WERI-Rb-1 (cell line): Measurements from ENCODE around the gene LAYN.

ENCODE experiments used
- DNase-seq: peaks from one replicate; pipeline ENCODE4 v3.0.0-alpha.2; 2020
- H3K27ac ChIP-seq: fragments of 250-450 bp; sonication (Bioruptor Pico); 2 replicates; pipeline ENCODE4 v1.5.1; 2020; ENCODE audit warnings: mild to moderate bottlenecking, moderate library complexity
- H3K27me3 ChIP-seq: fragments of 250-450 bp; sonication (Bioruptor Pico); 2 replicates; pipeline ENCODE4 v1.5.1; 2021; ENCODE audit warnings: mild to moderate bottlenecking, low read depth, moderate library complexity; ENCODE audit not compliant: insufficient read depth, severe bottlenecking
- H3K36me3 ChIP-seq: fragments of 250-450 bp; sonication (Bioruptor Pico); 2 replicates; pipeline ENCODE4 v1.5.1; 2020; ENCODE audit warnings: mild to moderate bottlenecking, moderate library complexity
- H3K4me3 ChIP-seq: 2 replicates; pipeline ENCODE4 v1.5.1; 2011; ENCODE audit warnings: low read depth, mild to moderate bottlenecking, control low read depth, low read length
- H3K9me3 ChIP-seq: fragments of 250-450 bp; sonication (Bioruptor Pico); 2 replicates; pipeline ENCODE4 v1.5.1; 2021; ENCODE audit warnings: mild to moderate bottlenecking, moderate library complexity; ENCODE audit not compliant: severe bottlenecking
- CTCF ChIP-seq: IDR thresholded peaks from 2 replicates; pipeline ENCODE4 v1.5.1; 2011; ENCODE audit warnings: low read depth, mild to moderate bottlenecking, control low read depth, inconsistent platforms, low read length

LAYN gene

GRCh38 chr11:111589886-111590499 is 49.5 kb downstream of the LAYN start:
- no peak overlapping the region for H3K4me3 ChIP-seq
- no peaks in the 10 kb centered on the region for H3K36me3 ChIP-seq
- no peak for TF ChIP-seq CTCF
- peaks cover 3% of the 10 kb centered on the region for H3K9me3 ChIP-seq
- no peak for DNase-seq
- H3K27me3 ChIP-seq = no peaks in the 10 kb centered on the region
- no peak overlapping the region for H3K27ac ChIP-seq

GRCh38 chr11:111591187-111591960 is 50.9 kb downstream of the LAYN start:
- Histone ChIP-seq H3K9me3 (peaks cover 3% of the 10 kb centered on the region), H3K36me3 (no peaks in the 10 kb centered on the region), H3K27me3 (no peaks in the 10 kb centered on the region), H3K27ac (no peak overlapping the region), H3K4me3 (no peak overlapping the region)
- DNase-seq = no peak
- no peak for TF ChIP-seq CTCF

GRCh38 chr11:111592491-111592890 is 52.0 kb downstream of the LAYN start:
- Histone ChIP-seq H3K27ac (no peak overlapping the region), H3K4me3 (no peak overlapping the region), H3K27me3 (no peaks in the 10 kb centered on the region), H3K36me3 (no peaks in the 10 kb centered on the region), H3K9me3 (peaks cover 3% of the 10 kb centered on the region)
- TF ChIP-seq CTCF = no peak
- no peak for DNase-seq

GRCh38 chr11:111596319-111596718 is 55.8 kb downstream of the LAYN start:
- Histone ChIP-seq H3K36me3 (no peaks in the 10 kb centered on the region), H3K9me3 (no peaks in the 10 kb centered on the region), H3K4me3 (no peak overlapping the region), H3K27me3 (no peaks in the 10 kb centered on the region), H3K27ac (no peak overlapping the region)
- DNase-seq = no peak
- no peak for TF ChIP-seq CTCF

GRCh38 chr11:111598148-111598547 is 57.6 kb downstream of the LAYN start:
- Histone ChIP-seq H3K36me3 (no peaks in the 10 kb centered on the region), H3K27ac (no peak overlapping the region), H3K4me3 (no peak overlapping the region), H3K27me3 (no peaks in the 10 kb centered on the region), H3K9me3 (no peaks in the 10 kb centered on the region)
- no peak for TF ChIP-seq CTCF
- DNase-seq = no peak

GRCh38 chr11:111598559-111598958 is 58.0 kb downstream of the LAYN start:
- no peak overlapping the region for H3K27ac ChIP-seq
- TF ChIP-seq CTCF = no peak
- no peak for DNase-seq

More at GRCh38 chr11:111598559-111598958, 58.0 kb downstream of the LAYN start:
- no peaks in the 10 kb centered on the region for H3K9me3 ChIP-seq
- H3K36me3 ChIP-seq = no peaks in the 10 kb centered on the region
- H3K4me3 ChIP-seq = no peak overlapping the region
- H3K27me3 ChIP-seq = no peaks in the 10 kb centered on the region
